GM21737 (cell line): ENCODE measurements around the gene NT5C3B.
"Not testable (repeated sequence)": the region's sequence is repeated elsewhere in the genome, so short reads cannot be mapped to it uniquely, and the experiment has no call there.

Experiments
- ATAC-seq: cut with Tn5 transposase; IDR thresholded peaks from one replicate; pipeline ENCODE4 v1.9.1; 2021; ENCODE audit warnings: mild to moderate bottlenecking, moderate library complexity; ENCODE audit not compliant: unreplicated experiment

The NT5C3B gene

DNA sequence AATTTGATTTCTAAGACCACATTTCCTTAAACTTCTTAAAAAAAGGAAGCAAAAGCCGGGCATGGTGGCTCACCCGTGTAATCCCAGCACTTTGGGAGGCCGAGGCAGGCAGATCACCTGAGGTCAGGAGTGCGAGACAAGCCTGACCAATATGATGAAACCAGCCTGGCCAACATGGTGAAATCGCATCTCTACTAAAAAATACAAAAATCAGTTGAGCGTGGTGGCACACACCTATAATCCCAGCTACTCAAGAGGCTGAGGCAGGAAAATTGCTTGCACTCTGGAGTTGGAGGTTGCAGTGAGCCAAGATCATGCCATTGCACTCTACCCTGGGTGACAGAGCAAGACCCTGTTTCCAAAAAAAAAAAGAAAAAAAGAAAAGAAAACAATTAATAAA lies 4.7 kb upstream of the NT5C3B start:
- ATAC-seq, result not testable (repeated sequence)

- ATAC-seq, result not testable (repeated sequence)
Measured at GRCh38 chr17:41839448-41839847, 3.4 kb upstream of the NT5C3B start.

- ATAC-seq, result no peak
Measured at GRCh38 chr17:41837761-41838538, 1.9 kb upstream of the NT5C3B start, which contains the start of gene KLHL10. TSS of gene KLHL10 (plus strand) at chr17:41837825. CDS start at chr17:41837933, 108 bp downstream.

DNA sequence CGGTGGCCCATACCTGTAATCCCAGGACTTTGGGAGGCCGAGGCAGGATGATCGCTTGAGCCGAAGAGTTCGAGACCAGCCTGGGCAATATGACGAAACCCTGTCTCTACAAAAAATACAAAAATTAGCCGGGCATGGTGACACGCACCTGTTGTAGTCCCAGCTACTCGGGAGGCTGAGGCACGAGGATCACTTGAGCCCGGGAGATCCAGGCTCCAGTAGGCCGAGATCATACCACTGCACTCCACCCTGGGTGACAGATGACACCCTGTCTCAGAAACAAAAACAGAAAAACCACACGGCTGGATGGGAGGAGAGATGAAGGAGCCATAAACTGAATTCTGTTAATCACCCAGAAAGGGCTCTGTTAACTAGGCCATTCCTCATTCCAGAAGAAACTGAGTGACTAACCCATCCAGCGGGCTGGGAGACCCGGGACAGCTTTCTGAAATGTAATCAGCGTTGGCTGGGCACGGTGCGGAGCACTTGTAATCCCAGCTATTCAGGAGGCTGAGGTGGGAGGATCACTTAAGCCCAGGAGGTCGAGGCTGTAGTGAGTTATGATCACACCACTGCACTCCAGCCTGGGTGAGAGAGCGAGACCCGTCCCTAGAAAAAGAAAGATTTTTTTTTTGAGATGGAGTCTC lies 641 bp upstream of the NT5C3B start:
- no peak for ATAC-seq

DNA sequence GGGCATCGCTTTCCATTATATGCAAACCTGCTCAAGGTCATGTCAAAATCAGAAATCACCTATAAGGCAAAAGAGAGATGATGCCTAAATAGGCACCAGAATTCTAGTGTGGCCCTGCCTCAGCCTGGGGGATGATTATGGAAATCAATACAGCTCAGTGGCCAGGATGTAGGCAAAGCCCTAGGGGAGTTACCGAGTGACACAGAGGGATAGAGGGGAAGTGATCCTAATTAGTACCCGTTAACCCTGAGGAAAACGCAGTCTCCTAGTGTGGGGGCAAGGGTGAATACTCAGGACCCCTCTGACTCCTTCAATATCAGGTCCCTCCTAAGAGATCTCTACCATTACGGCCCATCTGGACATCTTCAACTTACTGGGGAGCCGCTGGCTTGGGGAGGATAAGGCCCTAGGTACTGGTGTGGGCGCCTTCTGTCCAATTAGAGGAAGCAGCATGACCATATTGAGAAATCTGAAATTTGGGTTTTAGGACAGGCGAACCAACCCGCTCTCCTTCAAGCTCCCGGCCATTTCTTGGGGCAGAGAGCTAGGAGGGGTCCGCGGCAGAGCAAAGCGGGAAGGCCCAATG lies 725 bp downstream of the NT5C3B start:
- ATAC-seq, result no peak

- not testable (repeated sequence) for ATAC-seq
Measured at GRCh38 chr17:41829961-41830360, 6.1 kb downstream of the NT5C3B start.

GRCh38 chr17:41825175-41825845 lies 10.7 kb downstream of the NT5C3B start:
- no peak for ATAC-seq

- ATAC-seq, result no peak
Measured at GRCh38 chr17:41824086-41824485, 11.9 kb downstream of the NT5C3B start.

DNA sequence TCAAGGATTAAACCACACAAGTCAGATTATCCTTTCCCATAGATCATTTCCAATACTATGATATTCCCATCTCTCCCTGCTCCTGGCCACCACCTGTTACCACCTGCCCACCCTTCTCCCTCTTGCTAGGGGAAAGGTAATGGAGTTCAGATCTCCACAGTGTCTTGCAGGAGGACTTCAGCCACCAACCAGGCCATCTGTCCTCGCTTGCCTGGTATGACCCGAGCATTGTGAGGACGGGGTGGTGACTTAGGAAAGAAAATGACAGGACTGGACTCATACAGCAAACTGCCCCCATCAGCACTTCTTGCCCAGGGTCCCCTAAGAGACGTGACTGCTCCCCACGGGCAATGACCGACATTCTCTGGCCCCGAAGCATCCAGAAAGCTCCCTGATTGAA lies 12.5 kb downstream of the NT5C3B start:
- no peak for ATAC-seq

- ATAC-seq, result no peak
Measured at GRCh38 chr17:41823141-41823524, 12.9 kb downstream of the NT5C3B start.

- no peak for ATAC-seq
Measured at GRCh38 chr17:41822216-41823140, 13.6 kb downstream of the NT5C3B start.

- no peak for ATAC-seq
Measured at GRCh38 chr17:41821776-41822175, 14.3 kb downstream of the NT5C3B start.

DNA sequence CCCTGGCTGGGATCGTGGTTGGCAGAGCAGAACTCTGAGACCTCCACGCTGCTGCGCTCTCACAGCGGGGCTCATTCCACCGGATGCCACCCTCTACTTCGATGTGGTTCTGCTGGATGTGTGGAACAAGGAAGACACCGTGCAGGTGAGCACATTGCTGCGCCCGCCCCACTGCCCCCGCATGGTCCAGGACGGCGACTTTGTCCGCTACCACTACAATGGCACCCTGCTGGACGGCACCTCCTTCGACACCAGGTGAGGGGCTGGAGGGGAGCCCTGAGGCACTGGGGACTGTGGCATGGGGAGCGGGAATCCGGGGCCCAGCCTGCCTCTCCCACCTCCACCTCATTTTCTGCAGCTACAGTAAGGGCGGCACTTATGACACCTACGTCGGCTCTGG lies 18.0 kb downstream of the NT5C3B start:
- ATAC-seq, result no peak

GRCh38 chr17:41816637-41817320 lies 19.3 kb downstream of the NT5C3B start:
- no peak for ATAC-seq

DNA sequence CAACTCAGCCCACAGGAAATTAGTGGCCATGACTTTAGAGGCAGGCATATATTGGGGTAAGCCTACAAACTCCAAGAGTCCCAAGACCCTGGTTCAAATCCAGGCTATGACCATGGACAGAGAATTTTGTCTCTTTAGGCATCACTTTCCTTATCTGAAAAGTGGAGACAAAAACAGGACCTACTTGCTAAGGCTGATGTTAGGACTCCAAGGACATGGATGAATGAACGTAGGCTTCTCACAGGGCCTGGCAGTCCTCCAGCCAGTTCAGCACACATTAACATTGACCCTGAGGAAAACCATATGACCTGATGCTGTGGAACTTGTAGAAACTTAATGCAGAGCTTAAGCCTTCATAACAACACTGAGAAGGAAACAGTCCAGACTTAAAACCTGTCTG lies 21.8 kb downstream of the NT5C3B start:
- ATAC-seq, result no peak

- no peak for ATAC-seq
Measured at GRCh38 chr17:41813699-41814124, 22.3 kb downstream of the NT5C3B start.

DNA sequence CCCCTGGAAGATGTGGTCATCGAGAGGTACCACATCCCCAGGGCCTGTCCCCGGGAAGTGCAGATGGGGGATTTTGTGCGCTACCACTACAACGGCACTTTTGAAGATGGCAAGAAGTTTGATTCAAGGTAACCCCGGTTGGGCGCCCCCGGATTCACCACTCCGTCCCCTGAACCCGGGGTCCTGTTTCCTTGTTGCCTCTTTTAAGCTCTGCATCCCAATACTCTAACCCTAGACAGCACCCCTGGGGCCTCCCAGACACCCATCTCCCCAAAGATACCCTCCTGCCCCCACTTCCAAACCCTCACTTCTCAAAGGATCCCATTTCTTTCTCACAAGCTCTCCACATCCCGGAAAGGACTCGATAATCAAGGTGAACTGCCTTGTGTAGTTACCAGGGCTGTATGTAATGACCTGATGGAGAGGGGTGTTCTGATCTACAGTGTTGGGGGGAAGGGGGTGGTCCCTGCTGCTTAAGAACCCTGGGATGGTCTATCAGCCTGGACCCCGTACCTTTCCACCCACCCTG lies 22.8 kb downstream of the NT5C3B start:
- ATAC-seq, result no peak

DNA sequence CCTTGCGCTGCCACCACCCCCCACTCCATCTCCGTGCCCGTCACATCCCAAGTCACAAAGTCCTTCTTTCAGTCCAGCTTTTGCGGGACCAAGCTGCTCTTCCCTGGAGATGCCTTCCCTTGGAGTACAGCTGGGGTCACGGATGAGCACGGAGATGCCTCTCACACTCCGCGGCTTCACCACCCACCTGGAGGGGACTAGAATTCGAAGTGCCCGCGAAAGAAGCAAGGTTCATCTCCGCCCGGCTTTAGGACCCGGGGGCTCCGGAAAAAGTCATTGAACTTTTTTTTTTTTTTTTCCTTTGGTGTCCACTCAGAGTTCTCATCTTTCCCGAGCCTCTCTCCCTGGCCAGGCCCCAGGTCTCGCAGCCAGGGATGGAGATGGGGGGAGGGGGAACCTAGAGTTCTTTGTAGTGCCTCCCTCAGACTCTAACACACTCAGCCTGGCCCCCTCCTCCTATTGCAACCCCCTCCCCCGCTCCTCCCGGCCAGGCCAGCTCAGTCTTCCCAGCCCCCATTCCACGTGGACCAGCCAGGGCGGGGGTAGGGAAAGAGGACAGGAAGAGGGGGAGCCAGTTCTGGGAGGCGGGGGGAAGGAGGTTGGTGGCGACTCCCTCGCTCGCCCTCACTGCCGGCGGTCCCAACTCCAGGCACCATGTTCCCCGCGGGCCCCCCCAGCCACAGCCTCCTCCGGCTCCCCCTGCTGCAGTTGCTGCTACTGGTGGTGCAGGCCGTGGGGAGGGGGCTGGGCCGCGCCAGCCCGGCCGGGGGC lies 23.5 kb downstream of the NT5C3B start, which contains the start of gene FKBP10:
Gene FKBP10, plus strand, starts transcription at position 624 of the 771 bp plus-strand sequence. Its CDS starts 31 bp downstream, at position 655.
- ATAC-seq, result no peak
